Body of pancreas (tissue), 4 donors: ENCODE results near the gene SLC7A6OS.

Experiments
- CTCF ChIP-seq, 7 experiments: fragments of 450-650 bp in 4 of 7; fragments of 200-600 bp in 3 of 7; sonication (generic) in 3 of 7; IDR thresholded peaks; one replicate each; pipeline ENCODE4 v1.5.1; 2016 to 2019; ENCODE audit warnings: antibody characterized with exemption in 7 of 7
- POLR2A ChIP-seq, 3 donors: fragments of 450-650 bp; IDR thresholded peaks; one replicate each; pipeline ENCODE4 v1.6.1; 2016; ENCODE audit warnings: antibody characterized with exemption in 3 of 3, mild to moderate bottlenecking in 2 of 3

GRCh38 chr16:68357923-68358322 is 47.2 kb upstream of the SLC7A6OS start:
- TF ChIP-seq CTCF (IDR thresholded peaks at IDR 0.05): no peak
- no peak for TF ChIP-seq POLR2A (IDR thresholded peaks at IDR 0.05)
